GM23248 (cell line): ENCODE measurements around the gene AVPI1.

Source experiments
- EZH2 ChIP-seq: fragments of 200-600 bp; sonication (generic); IDR thresholded peaks from 2 replicates; pipeline ENCODE4 v1.6.1; 2018; ENCODE audit warnings: antibody characterized with exemption, mild to moderate bottlenecking; ENCODE audit not compliant: insufficient read depth, poor library complexity, severe bottlenecking
- EZH2phosphoT487 ChIP-seq: fragments of 200-600 bp; sonication (generic); IDR thresholded peaks from 2 replicates; pipeline ENCODE4 v1.6.1; 2018; ENCODE audit warnings: antibody characterized with exemption, moderate library complexity, mild to moderate bottlenecking, low read depth; ENCODE audit not compliant: insufficient read depth

DNA sequence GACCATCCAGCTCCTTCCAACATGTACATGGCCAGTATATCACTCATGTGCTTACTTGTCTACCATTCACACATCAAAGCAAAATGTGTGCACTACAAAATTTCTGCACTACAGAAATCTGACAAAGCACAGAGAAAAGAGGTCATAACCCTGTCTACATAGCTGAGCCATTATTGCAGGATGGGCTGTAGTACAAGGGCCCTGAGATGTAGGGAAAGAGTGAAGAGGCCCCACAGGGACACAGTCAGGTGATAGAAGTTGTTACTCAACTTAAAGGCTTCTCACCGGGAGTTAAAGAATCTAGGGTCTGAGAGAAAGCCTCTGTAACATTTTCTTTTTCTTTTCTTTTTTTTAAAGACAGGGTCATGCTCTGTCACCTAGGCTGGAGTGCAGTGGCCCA is 17.5 kb downstream of the AVPI1 start:
- TF ChIP-seq EZH2 (no peak), EZH2phosphoT487 (no peak)
